H9 (cell line): ENCODE results near the gene MIPOL1. TPM values are rescaled to one million over a fixed set of nuclear protein-coding genes. Genes with fewer than 3 reads are reported as not detected.

Source experiments
- DNase-seq: peaks from one replicate; pipeline ENCODE4 v3.0.0-alpha.2; 2017
- H2AFZ ChIP-seq: one replicate; pipeline ENCODE4 v1.6.1; 2013; ENCODE audit warnings: mild to moderate bottlenecking, low read length, control low read depth, moderate library complexity
- H2AK5ac ChIP-seq: 2 replicates; pipeline ENCODE4 v1.6.1; 2013; ENCODE audit warnings: low read length, control low read depth, mixed read lengths; ENCODE audit not compliant: insufficient read length
- H2BK120ac ChIP-seq: one replicate; pipeline ENCODE4 v1.6.1; 2013; ENCODE audit warnings: low read depth, mild to moderate bottlenecking, low read length, control low read depth, inconsistent platforms; ENCODE audit not compliant: poor library complexity, severe bottlenecking
- H2BK12ac ChIP-seq: 2 replicates; pipeline ENCODE4 v1.6.1; 2013; ENCODE audit warnings: low read length, control low read depth, mixed read lengths, low read depth; ENCODE audit not compliant: insufficient read length
- H2BK15ac ChIP-seq: 2 replicates; pipeline ENCODE4 v1.6.1; 2013; ENCODE audit warnings: low read depth, low read length, control low read depth
- H2BK20ac ChIP-seq: one replicate; pipeline ENCODE4 v1.6.1; 2013; ENCODE audit warnings: low read depth, mild to moderate bottlenecking, low read length, control low read depth, inconsistent platforms; ENCODE audit not compliant: poor library complexity, severe bottlenecking
- H2BK5ac ChIP-seq: 2 replicates; pipeline ENCODE4 v1.6.1; 2013; ENCODE audit warnings: low read length, control low read depth, mixed read lengths; ENCODE audit not compliant: insufficient read length
- H3K14ac ChIP-seq: 2 replicates; pipeline ENCODE4 v1.6.1; 2013; ENCODE audit warnings: low read length, control low read depth; ENCODE audit not compliant: insufficient read depth
- H3K18ac ChIP-seq: 2 replicates; pipeline ENCODE4 v1.6.1; 2013; ENCODE audit warnings: low read depth, mild to moderate bottlenecking, mixed read lengths, low read length, control low read depth; ENCODE audit not compliant: insufficient read length
- H3K23ac ChIP-seq: 2 replicates; pipeline ENCODE4 v1.6.1; 2013; ENCODE audit warnings: low read length, control low read depth, mixed read lengths, low read depth; ENCODE audit not compliant: insufficient read length
- H3K23me2 ChIP-seq: 2 replicates; pipeline ENCODE4 v1.6.1; 2013; ENCODE audit warnings: low read depth, mild to moderate bottlenecking, mixed read lengths, low read length, control low read depth; ENCODE audit not compliant: insufficient read length, poor library complexity, severe bottlenecking
- H3K27ac ChIP-seq: 2 replicates; pipeline ENCODE4 v1.5.1; 2013; ENCODE audit warnings: low read length, control low read depth, mixed read lengths, low read depth; ENCODE audit not compliant: insufficient read length
- H3K27me3 ChIP-seq: 2 replicates; pipeline ENCODE4 v1.6.1; 2013; ENCODE audit warnings: low read length, control low read depth, inconsistent platforms; ENCODE audit not compliant: insufficient read depth
- H3K4ac ChIP-seq: 2 replicates; pipeline ENCODE4 v1.6.1; 2013; ENCODE audit warnings: low read depth, mild to moderate bottlenecking, control low read depth, inconsistent platforms, low read length, moderate library complexity
- H3K4me1 ChIP-seq: 2 replicates; pipeline ENCODE4 v1.6.1; 2013; ENCODE audit warnings: low read length, control low read depth, inconsistent platforms; ENCODE audit not compliant: insufficient read depth
- H3K4me2 ChIP-seq: 2 replicates; pipeline ENCODE4 v1.6.1; 2013; ENCODE audit warnings: low read length, control low read depth, mixed read lengths; ENCODE audit not compliant: insufficient read length, insufficient read depth
- H3K56ac ChIP-seq: 2 replicates; pipeline ENCODE4 v1.6.1; 2013; ENCODE audit warnings: low read depth, mild to moderate bottlenecking, mixed read lengths, low read length, control low read depth; ENCODE audit not compliant: insufficient read length
- H3K79me1 ChIP-seq: 2 replicates; pipeline ENCODE4 v1.6.1; 2013; ENCODE audit warnings: low read depth, mild to moderate bottlenecking, moderate library complexity, low read length, control low read depth, inconsistent platforms; ENCODE audit not compliant: insufficient read depth, poor library complexity, severe bottlenecking
- H3K79me2 ChIP-seq: 2 replicates; pipeline ENCODE4 v1.6.1; 2013; ENCODE audit warnings: low read length, control low read depth, inconsistent platforms; ENCODE audit not compliant: insufficient read depth
- H3K9ac ChIP-seq: 2 replicates; pipeline ENCODE4 v1.6.1; 2013; ENCODE audit warnings: low read length, control low read depth, mixed read lengths; ENCODE audit not compliant: insufficient read length; ENCODE audit errors: extremely low read depth
- H3K9me3 ChIP-seq: one replicate; pipeline ENCODE4 v1.6.1; 2013; ENCODE audit warnings: low read depth, low read length, inconsistent platforms; ENCODE audit not compliant: control insufficient read depth
- H3T11ph ChIP-seq: one replicate; pipeline ENCODE4 v1.6.1; 2013; ENCODE audit warnings: mild to moderate bottlenecking, low read length, control low read depth, inconsistent platforms
- H4K20me1 ChIP-seq: one replicate; pipeline ENCODE4 v1.6.1; 2013; ENCODE audit not compliant: control insufficient read depth, insufficient read length, insufficient read depth
- H4K5ac ChIP-seq: 2 replicates; pipeline ENCODE4 v1.6.1; 2013; ENCODE audit warnings: low read depth, mild to moderate bottlenecking, mixed read lengths, low read length, control low read depth; ENCODE audit not compliant: insufficient read length
- H4K8ac ChIP-seq: replicated peaks from 2 replicates; pipeline ENCODE4 v1.6.1; 2013; ENCODE audit warnings: low read length, control low read depth, mixed read lengths, low read depth; ENCODE audit not compliant: insufficient read length
- H4K91ac ChIP-seq: 2 replicates; pipeline ENCODE4 v1.6.1; 2013; ENCODE audit warnings: low read depth, mild to moderate bottlenecking, moderate library complexity, mixed read lengths, low read length, control low read depth; ENCODE audit not compliant: insufficient read length
- H3K27ac Mint-ChIP-seq, 3 experiments: 2 replicates in 2 of 3; 3 replicates in 1 of 3; pipeline ENCODE4 v1.8.0; 2020 to 2021; ENCODE audit warnings: mixed read lengths in 3 of 3, mild to moderate bottlenecking in 1 of 3, moderate library complexity in 1 of 3
- H3K27me3 Mint-ChIP-seq: 2 replicates; pipeline ENCODE4 v1.8.0; 2021; ENCODE audit warnings: low read depth, mild to moderate bottlenecking, moderate library complexity, mixed read lengths
- H3K36me3 Mint-ChIP-seq, 3 experiments: 2 replicates in 2 of 3; 3 replicates in 1 of 3; pipeline ENCODE4 v1.8.0; 2020 to 2021; ENCODE audit warnings: low read depth in 3 of 3, mixed read lengths in 3 of 3; ENCODE audit not compliant: insufficient read depth in 1 of 3
- H3K4me1 Mint-ChIP-seq, 2 experiments: 2 replicates each; pipeline ENCODE4 v1.8.0; 2020; ENCODE audit warnings: mixed read lengths in 2 of 2
- H3K4me3 Mint-ChIP-seq, 2 experiments: 2 replicates in 1 of 2; 3 replicates in 1 of 2; pipeline ENCODE4 v1.8.0; 2020 to 2021; ENCODE audit warnings: mild to moderate bottlenecking in 2 of 2, mixed read lengths in 2 of 2, moderate library complexity in 1 of 2
- H3K9me3 Mint-ChIP-seq, 2 experiments: 2 replicates in 1 of 2; 3 replicates in 1 of 2; pipeline ENCODE4 v1.8.0; 2020; ENCODE audit warnings: mild to moderate bottlenecking in 2 of 2, mixed read lengths in 2 of 2, moderate library complexity in 1 of 2
- WGBS: extraction: QIAGEN DNeasy Blood & Tissue Kit; methylation state at CpG from one replicate; pipeline ENCODE4 v1.1.7; 2013; ENCODE audit warnings: missing lambda C conversion rate, low lambda C conversion rate, mixed read lengths; ENCODE audit not compliant: insufficient read length; ENCODE audit errors: extremely low coverage; 5-methylcytosine and 5-hydroxymethylcytosine counted together
- total RNA-seq: library from RNA; stranded (reverse); gene quantifications from 2 replicates; pipeline ENCODE4 v1.2.1, GENCODE V29; 2021
- TF ChIP-seq, protein P1 (sequence below): fragments of 200-600 bp; sonication (generic); conservative IDR thresholded peaks from 3 replicates; pipeline ENCODE4 v1.8.0; 2021; ENCODE audit warnings: antibody characterized with exemption, mild to moderate bottlenecking

Gene MIPOL1
- total RNA-seq, 1 experiment from 2014 or later, result 15.6 TPM

GRCh38 chr14:37320106-37320505 is 122.4 kb downstream of the MIPOL1 start:
- Histone ChIP-seq H4K91ac (no peak overlapping the region), H3K9me3 (no peaks in the 10 kb centered on the region), H3K14ac (no peak overlapping the region), H3K56ac (no peak overlapping the region), H2BK12ac (no peak overlapping the region), H4K20me1 (no peaks in the 10 kb centered on the region), H4K8ac (no peak overlapping the region), H3K18ac (no peak overlapping the region), H3K23me2 (no peaks in the 10 kb centered on the region), H2AK5ac (no peak overlapping the region), H3K79me2 (no peaks in the 10 kb centered on the region), H2BK15ac (no peak overlapping the region), H3K4me2 (no peak overlapping the region), H3T11ph (no peak overlapping the region), H2BK20ac (no peak overlapping the region), H4K5ac (no peak overlapping the region), H2BK5ac (no peak overlapping the region), H3K27me3 (no peaks in the 10 kb centered on the region), H3K79me1 (no peaks in the 10 kb centered on the region), H2AFZ (no peak overlapping the region), H3K27ac (no peak overlapping the region), H2BK120ac (no peak overlapping the region), H3K9ac (no peak overlapping the region), H3K4ac (no peak overlapping the region), H3K23ac (no peak overlapping the region), H3K4me1 (no peaks in the 10 kb centered on the region)
- Mint-ChIP-seq H3K4me1 (peaks cover 2 to 3% of the 10 kb centered on the region in 2 experiments; a peak in 3 of 4 replicates), H3K27me3 (no peaks in the 10 kb centered on the region), H3K9me3 (0 out of 5 replicates have a peak, but pooled peaks cover 0 to 4% of the 10 kb centered on the region in 2 experiments), H3K27ac (no peak overlapping the region), H3K36me3 (peaks cover 0 to 4% (median 0%) of the 10 kb centered on the region in 3 experiments; a peak in 2 of 7 replicates), H3K4me3 (no peak overlapping the region)
- no CpG with 5 or more reads among the region's 2 CpGs for WGBS
- TF ChIP-seq, protein P1, sequence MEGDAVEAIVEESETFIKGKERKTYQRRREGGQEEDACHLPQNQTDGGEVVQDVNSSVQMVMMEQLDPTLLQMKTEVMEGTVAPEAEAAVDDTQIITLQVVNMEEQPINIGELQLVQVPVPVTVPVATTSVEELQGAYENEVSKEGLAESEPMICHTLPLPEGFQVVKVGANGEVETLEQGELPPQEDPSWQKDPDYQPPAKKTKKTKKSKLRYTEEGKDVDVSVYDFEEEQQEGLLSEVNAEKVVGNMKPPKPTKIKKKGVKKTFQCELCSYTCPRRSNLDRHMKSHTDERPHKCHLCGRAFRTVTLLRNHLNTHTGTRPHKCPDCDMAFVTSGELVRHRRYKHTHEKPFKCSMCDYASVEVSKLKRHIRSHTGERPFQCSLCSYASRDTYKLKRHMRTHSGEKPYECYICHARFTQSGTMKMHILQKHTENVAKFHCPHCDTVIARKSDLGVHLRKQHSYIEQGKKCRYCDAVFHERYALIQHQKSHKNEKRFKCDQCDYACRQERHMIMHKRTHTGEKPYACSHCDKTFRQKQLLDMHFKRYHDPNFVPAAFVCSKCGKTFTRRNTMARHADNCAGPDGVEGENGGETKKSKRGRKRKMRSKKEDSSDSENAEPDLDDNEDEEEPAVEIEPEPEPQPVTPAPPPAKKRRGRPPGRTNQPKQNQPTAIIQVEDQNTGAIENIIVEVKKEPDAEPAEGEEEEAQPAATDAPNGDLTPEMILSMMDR, result no peak
- DNase-seq, result no peak
